GM08714 (cell line): ENCODE data around the gene GNAO1.

Source experiments
- H3K4me3 ChIP-seq: fragments of 200-500 bp; sonication (Bioruptor generic); 2 replicates; pipeline ENCODE4 v1.5.1; 2014; ENCODE audit warnings: mild to moderate bottlenecking, low read length, inconsistent platforms
- ZNF274 ChIP-seq: IDR thresholded peaks from 2 replicates; pipeline ENCODE4 v1.6.1; 2012; ENCODE audit warnings: mild to moderate bottlenecking, low read depth, low read length

The GNAO1 gene

DNA sequence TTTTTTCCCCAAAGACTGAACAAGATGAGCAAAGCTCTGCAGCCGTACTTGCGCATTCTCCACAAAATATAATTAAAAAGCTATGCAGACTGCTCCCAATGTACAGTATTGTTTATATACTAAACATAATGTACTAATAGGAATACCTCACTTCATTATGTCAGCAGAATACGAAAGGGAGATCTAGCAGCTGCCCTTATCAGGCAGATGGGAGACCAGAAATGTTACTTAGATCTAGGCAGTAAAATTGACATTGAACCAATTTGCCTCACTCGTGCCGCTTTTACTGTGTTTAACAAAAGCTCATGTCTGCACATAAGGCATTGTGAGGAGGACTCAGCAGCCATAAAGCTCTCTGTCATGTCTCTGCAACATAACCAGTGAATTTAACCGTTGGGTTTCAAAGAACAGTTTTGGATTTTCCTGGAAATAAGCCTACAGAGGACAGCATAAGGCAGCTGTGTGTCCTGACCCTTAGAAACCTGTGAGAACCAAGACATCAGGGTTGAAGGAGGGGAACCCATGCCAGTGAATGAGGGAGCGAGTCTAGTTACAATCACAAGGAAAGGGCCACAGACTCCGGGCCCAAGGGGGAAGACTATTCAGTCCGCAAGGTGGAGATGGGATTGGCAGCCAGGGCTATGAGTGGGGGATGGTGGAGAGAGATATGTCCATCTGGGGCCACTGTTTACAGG, 71.4 kb downstream of the GNAO1 start:
- no peak for TF ChIP-seq ZNF274
- H3K4me3 ChIP-seq, result no peak overlapping the region

DNA sequence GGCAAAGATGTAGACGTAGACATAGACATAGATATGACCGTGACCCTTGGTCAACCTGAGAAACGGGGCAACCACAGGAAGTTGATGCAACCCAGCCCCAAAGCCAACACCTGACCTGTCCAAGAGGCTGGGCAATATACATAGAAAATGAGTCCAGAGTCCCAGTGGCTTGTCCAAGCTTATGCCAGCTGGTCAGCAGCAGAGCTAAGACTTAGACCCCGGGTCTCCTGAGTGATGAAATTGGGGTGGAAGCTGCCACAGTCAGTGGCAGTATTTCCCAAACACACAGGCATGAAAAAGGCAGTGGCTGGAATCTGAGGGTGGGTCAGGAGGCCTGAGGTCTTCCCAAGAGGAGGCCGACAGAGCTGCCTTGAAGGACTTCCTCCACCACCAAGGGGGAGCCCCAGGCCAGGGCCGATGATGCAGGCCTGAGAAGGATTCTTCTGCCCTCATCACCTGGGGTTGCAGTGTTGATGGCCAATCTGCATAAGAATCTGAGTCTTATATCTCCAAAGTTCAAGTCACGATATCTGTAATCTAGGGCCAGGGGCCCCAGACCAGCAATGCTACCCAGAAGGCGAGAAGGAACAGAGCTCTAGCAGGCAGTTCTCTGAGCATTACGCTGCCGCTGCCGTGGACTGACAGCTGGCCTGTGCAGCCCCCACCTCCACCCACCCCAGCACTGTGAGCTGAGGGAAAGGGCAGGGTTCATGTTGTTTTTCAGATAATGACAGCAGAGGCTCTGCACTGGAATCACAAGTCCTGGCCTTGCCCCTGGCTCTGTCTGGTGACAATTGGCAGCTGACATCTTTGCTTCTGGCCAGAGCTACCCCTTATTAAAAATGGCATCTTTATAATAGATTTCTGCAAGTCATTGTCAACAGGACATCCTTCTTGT, 72.7 kb downstream of the GNAO1 start:
- TF ChIP-seq ZNF274, result no peak
- no peak overlapping the region for H3K4me3 ChIP-seq

DNA sequence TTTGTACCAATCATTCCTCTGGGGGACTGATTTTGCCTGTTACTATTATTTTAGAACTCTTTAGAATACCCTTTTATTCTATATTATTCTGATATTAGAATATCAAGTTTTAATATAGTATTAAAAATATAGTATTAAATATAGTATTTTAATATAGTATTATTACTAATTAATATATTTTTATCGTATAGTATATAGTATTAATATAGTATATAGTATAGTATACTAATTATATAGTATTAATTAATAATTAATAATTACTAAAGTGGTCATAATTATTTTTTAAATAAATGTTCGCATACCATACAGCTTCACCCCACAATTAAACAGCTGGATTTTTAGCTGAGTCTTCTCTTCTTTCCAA, 73.3 kb downstream of the GNAO1 start:
- no peak for TF ChIP-seq ZNF274
- H3K4me3 ChIP-seq, result no peak overlapping the region

DNA sequence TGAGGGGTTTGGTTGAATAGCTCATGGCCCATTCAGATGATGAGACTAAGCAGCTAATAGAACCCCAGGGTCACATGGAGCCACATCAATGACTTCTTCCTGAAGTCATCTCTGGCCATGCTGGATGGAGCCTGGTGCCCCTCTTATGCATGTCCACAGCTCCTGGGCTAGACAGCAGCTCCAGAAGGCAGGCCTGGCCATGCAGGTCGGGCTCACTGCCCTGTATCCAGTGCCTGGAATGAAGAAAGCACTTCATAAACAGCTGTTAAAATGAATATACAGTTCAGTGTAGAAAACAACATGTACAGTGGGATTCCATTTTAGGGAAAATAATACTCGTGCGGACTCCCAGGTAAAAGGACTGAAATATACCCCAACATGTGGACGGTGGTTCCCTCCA, 73.9 kb downstream of the GNAO1 start:
- H3K4me3 ChIP-seq, result no peak overlapping the region
- no peak for TF ChIP-seq ZNF274

DNA sequence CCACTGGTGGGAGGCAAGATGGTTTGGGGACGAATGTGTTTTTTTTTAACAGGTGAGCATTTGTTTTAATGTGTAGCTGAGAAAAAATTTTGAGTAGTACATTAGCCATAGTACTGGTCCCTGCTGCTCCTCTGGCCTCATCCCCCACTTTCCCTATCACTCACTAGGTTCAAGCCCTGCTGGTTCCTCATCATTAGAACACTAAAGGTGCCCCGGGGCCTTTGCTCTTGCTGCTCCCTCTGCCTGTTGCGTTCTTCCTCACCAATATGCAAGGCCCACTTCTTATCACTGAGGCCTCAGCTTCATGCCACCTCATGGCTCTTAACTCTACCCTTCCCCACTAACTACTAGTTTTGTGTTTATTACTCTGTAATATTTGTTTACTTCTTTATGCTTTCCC, 74.5 kb downstream of the GNAO1 start:
- no peak for TF ChIP-seq ZNF274
- H3K4me3 ChIP-seq, result no peak overlapping the region

DNA sequence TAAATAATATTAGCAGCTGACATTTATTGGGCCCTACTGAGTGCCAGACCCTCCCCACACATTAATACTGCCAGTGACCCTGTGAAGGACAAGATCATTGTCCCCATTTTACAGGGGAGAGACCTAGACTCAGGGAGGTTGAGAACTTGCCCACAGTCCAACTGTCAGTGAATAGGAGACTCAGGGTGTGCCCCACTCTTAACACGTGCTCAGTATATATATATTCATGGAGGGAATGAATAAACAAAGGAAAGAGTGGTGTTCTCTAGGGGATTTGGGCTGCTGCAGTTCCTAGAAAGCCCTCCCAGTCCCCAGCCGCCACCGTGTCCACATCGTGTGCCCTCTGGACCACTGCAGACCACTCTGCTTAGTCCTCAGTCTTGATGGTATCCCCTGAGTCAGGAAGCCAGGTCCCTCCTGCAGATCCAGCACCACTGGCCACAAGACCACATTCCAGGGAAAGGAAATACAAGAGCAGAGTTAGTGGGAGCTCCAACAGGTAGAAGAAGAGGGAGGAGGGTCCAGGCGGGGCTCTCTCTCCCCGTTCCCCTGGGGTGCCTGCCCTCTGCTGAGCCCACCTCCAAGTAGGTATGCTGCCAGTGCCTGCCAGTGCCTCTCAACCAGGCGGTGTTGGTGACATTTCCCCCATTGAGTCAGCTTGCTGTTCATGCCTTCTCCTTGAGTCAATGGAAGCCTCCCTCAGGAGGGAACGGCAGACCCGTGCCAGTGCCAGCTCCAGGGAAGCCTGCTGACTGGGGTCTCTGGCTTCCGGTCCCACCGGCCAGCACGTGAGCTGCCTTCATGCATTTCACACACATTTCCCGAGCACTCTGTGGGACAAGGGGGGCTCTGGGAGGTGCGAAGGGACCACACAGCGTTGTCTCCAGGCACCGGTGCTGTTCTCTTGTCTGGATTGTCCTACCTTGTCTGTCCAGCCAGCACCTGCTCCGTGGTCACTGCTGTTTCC, 75.6 kb downstream of the GNAO1 start:
- TF ChIP-seq ZNF274, result no peak

DNA sequence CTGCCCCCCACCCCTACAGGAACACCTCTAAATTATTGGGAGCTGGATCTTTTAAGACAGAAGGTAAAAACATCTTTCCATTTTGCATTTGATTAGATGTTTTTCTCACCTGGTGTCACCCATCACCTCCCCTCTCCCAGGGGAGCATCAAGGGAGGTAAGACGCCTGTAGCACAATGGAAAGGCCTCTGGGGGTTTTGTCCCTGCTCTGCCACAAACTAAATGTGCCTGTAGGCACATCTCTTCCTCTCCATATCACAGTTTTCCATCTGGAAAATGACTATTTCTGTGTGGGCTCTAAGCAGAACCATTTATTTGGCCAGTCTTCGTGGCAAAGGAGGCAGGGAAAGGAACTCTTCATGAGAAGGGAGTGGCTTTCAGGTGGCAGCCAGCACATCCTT, 76.6 kb downstream of the GNAO1 start:
- no peak for TF ChIP-seq ZNF274
- H3K4me3 ChIP-seq, result no peak overlapping the region

More for the DNA sequence above, 75.6 kb downstream of the GNAO1 start:
- no peak overlapping the region for H3K4me3 ChIP-seq

DNA sequence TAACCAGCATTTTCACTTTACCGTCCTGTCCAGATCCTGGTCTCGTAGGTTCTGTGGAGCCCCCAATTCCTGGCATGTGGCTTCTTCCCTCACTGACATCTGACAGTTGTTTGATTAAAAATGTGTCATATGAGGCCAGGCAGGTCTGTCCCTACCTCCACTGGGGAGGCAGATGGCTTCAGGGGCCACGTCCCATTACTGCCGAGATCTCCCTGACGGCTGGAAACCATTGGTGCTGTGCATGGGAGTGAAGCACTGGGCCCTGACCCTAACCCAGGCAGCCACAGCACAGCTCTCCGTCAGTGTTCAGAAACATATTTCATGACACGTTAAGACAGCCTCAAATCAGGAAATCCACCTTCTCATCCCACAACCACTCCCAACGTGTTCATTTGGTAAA, 77.5 kb downstream of the GNAO1 start:
- no peak for TF ChIP-seq ZNF274
- H3K4me3 ChIP-seq, result no peak overlapping the region

DNA sequence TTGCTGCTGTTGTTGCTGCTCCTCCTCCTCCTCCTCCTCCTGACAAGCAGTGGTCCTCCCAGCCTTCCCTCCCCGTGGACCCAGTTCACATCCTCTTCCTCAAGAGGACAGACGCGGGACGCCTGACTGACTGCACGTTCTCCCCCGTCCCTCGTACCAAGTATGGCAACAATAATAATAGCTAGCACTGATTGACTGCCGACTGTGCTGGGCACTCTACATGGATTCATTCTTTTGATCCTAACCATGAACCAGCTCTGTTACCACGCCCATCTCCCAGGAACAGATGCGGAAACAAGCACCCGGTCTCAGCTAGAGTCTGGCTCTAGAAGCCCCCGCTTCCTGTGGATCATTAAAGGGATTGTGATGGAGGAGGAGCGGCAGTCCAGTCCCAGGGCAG, 78.0 kb downstream of the GNAO1 start:
- TF ChIP-seq ZNF274, result no peak
- H3K4me3 ChIP-seq, result no peak overlapping the region

DNA sequence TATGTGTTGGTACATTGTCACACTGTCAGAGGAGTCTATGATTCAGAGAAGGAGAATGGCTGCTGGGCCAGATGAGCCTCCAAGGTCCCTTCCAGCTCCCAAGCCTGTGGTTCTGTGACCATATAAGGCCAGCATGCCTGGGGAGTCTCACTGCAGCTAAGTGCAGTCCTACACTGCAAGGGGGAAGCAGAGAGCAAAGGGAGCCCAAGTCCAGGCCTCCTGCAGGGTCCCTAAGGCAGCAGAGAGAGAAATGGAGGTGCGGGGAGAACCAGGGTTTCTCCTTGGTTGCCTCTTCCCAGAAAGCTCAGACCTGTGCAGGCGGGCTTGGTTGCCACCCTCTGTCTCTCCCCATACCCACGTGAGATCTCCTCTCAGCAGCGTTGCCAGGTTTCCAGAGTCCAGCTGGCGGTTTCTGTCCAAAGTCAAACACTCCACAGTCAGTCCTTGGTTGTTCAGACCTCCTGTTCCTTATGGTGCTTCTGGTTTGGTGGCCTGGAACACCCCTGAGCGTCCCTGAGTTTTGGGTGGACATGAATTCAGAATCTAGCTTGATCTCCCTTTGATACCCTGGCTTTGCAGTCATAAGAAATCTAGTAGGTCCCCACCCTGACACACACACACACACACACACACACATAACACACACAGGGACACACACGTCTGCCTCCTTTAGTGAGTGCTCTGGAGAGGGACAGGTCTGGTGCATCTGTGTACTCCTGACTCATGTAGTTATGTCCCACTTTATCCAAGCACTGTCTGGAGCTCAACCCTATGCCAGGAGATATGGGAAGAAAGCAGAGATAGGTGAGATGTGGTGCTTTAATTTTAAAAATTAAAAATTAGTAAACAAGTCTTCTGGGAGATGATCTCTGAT, 78.8 kb downstream of the GNAO1 start:
- H3K4me3 ChIP-seq, result no peak overlapping the region
- TF ChIP-seq ZNF274, result no peak

DNA sequence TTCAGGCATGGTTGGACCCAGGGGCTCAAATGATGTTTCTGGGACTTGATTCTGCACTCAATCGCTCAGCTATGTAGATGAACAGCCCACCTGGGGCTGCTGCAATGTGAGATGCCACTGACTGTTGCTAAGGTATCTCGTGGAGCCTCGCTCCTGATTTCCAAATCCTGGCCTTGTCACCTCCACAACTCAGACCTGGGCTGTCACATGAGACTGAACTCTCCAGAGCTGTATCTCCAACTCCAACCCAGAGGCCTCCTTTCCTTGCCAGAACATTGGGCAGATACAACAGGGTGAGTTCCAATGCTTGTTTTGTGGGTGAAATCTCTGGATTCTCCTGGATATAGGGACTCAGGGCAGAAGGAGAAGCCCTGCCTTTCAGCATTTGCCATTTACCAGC, 79.5 kb downstream of the GNAO1 start:
- no peak overlapping the region for H3K4me3 ChIP-seq
- TF ChIP-seq ZNF274, result no peak

DNA sequence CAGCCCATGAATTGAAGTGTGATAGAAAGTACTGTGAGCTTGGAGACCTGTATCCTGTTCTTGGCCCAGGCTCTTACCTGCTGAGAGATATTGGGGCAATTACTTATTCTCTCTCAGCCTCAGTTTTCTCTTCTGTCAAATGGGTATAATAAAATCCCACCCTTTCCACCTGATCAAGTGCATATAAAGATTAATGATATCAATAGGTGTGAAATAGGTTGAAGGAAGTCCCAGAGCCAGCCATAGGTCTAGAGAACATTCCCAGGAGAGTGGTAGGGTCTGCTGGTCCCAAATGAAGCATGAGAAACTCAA, 81.2 kb downstream of the GNAO1 start:
- TF ChIP-seq ZNF274, result no peak
- H3K4me3 ChIP-seq, result no peak overlapping the region

DNA sequence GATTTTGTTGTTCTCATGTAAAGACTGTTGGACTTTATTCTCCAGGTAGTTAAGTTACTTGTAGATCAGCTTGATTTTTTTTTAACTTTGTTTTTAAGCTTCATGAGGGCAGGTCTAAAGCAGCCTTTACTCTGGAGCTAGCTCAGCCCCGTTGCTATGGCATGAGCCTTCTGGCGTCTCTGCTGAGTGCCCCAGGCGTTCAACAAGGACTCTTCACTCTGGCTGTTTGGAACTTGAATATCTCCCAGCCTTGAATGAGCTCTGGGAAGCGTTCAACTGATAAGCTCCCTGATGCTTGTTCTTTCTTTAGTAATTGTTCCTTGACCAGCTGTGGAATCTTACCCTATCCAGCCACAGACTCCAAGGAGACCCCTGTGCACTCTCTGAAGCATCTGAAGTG, 82.3 kb downstream of the GNAO1 start:
- H3K4me3 ChIP-seq, result no peak overlapping the region
- TF ChIP-seq ZNF274, result no peak
